GM12891 (cell line): ENCODE data around the gene IP6K2.

Experiments used
- DNase-seq: peaks from one replicate; pipeline ENCODE4 v3.0.0; 2011; ENCODE audit warnings: low spot score; ENCODE audit not compliant: insufficient read length
- FAIRE-seq: peaks from 2 replicates; lab custom pipeline; 2011; peaks lifted over from hg19 to GRCh38; lab: Jason Lieb, UNC
- PAX5 ChIP-seq: IDR thresholded peaks from 2 replicates; pipeline ENCODE4 v1.6.1; 2011; ENCODE audit warnings: low read length, moderate library complexity, mild to moderate bottlenecking; ENCODE audit not compliant: insufficient read depth, severe bottlenecking
- POLR2A ChIP-seq: IDR thresholded peaks from 2 replicates; pipeline ENCODE4 v1.6.1; 2011; ENCODE audit warnings: low read depth, low read length, control low read depth
- POLR2AphosphoS5 ChIP-seq: IDR thresholded peaks from 2 replicates; pipeline ENCODE4 v1.6.1; 2011; ENCODE audit warnings: low read depth, low read length, control low read depth
- POU2F2 ChIP-seq: IDR thresholded peaks from 2 replicates; pipeline ENCODE4 v1.6.1; 2011; ENCODE audit warnings: low read depth, mild to moderate bottlenecking, control low read depth, low read length, moderate library complexity
- SPI1 ChIP-seq: IDR thresholded peaks from 2 replicates; pipeline ENCODE4 v1.6.1; 2011; ENCODE audit warnings: low read depth, low read length, control low read depth
- TAF1 ChIP-seq: IDR thresholded peaks from 2 replicates; pipeline ENCODE4 v1.6.1; 2011; ENCODE audit warnings: low read depth, low read length, control low read depth

The IP6K2 gene

GRCh38 chr3:48682786-48683185 lies 34.2 kb downstream of the IP6K2 start:
- DNase-seq: no peak
- no peak for FAIRE-seq

GRCh38 chr3:48681974-48682610 lies 34.9 kb downstream of the IP6K2 start:
- no peak for TF ChIP-seq POLR2A
- no peak for TF ChIP-seq SPI1
- no peak for TF ChIP-seq POU2F2
- no peak for TF ChIP-seq POLR2AphosphoS5
- no peak for TF ChIP-seq TAF1
- no peak for TF ChIP-seq PAX5
- DNase-seq (no peak), FAIRE-seq (no peak)

More at GRCh38 chr3:48682786-48683185, 34.2 kb downstream of the IP6K2 start:
- TF ChIP-seq POLR2AphosphoS5 (no peak), TAF1 (no peak), PAX5 (no peak), POU2F2 (no peak), SPI1 (no peak)

DNA sequence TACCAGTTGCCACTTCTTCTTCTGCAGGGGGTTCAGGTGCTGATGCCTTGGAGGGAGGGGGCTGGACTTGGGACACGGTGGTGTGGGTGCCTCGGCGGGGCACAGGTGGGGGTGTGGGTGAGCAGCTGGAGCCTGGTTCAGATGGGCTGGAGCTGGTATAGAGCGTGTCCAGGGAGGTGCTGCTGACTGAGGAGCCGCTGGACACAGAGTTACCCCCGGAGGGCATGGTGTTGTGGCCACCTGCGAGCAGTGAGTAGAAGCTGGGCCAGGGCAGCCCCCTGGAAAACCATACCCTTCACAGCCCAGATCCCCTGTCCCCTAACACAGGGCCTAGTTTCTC lies 35.5 kb downstream of the IP6K2 start:
- FAIRE-seq: no peak
- TF ChIP-seq TAF1: no peak
- TF ChIP-seq POLR2AphosphoS5: no peak
- TF ChIP-seq POLR2A: no peak
- TF ChIP-seq PAX5: no peak
- TF ChIP-seq POU2F2: no peak
- TF ChIP-seq SPI1: no peak
- DNase-seq: no peak

DNA sequence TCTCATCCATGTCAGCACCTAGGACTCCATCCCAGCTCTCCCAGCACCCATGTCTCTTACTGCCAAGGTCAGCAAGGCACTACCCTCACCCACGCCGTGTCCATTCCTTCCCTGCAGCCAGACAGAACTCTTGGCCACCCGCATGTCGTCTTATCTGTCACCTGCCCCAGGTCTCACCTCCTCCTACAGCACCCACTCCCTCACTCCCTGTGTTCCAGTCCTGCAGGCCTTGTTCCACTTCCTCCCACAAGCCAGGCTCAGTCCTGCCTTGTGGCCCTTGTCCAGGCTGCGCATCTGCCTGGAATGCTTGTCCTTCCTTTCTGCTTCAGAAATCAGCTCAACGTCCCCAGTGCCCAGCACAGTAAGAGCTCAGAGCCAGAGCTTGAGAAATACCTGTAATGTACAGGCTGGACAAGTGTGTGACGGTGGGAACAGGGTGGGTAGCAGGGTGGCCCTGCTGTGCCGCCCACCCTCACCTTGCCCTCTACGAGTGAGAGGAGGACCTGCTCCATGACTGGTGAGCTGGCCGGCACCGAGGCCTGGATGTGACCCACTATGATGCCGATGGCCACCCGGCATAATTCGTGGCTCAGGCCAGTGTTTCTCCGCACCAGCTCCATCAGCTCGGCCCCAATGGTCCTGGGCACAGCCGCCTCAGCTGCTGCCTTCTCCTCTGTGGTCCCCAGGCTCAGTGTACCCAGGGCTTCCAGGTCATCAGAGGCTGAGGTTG lies 36.0 kb downstream of the IP6K2 start:
- DNase-seq (no peak), FAIRE-seq (no peak)
- TF ChIP-seq TAF1 (no peak), PAX5 (no peak), POU2F2 (no peak), SPI1 (no peak), POLR2AphosphoS5 (no peak), POLR2A (no peak)

DNA sequence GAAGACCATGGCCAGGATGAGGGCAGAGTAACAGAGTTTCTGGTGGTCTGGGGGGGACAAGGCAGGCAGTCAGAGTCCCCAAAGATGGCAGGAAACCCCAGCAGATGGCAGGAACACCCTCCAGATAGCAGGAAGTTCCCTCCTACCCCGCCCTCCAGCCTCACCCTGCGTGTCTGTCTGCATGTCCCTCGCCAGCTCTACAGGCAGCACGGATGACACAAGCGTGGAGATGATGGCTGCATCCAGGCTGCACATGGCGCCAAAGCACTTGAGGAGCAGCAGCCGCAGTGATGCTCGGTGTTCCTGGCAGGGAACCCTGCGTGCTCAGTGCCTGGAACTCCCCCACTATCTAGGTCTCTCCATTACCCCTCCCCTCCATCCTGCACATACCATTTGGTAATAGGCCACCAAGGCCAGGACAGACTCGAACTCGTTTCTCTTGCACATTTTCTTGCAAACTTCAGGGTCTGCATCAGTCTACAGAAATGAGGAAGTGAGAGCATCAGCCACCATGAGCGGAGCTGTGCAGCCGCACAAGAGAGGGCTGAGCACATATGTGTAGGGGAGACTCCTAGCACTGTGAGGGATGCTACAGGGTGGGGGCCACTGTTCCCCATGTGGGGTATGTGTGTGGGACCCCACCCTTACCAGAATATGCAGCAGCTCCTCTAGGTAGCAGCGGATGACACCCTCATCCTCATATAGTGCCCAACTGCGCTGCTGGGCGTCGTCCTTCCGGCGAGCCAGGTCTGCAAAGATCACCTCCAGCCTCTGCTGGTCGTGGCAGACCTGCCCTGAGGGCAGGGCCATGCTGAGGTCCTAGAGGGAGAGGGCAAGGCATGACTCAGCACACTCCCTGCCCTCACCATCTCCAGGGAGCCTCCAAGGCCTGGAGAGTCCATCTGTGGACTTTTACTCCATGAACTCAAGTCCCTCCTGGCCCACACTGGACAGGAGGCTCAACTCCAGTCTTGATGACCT lies 37.3 kb downstream of the IP6K2 start:
- peak; percentile 98 for TF ChIP-seq SPI1
- no peak for TF ChIP-seq POLR2A
- DNase-seq (no peak), FAIRE-seq (peak; percentile 71)

GRCh38 chr3:48678566-48679380 lies 38.2 kb downstream of the IP6K2 start:
- no peak for DNase-seq
- TF ChIP-seq SPI1 (no peak), POLR2A (no peak), PAX5 (no peak), POU2F2 (no peak), POLR2AphosphoS5 (no peak), TAF1 (no peak)
- no peak for FAIRE-seq

DNA sequence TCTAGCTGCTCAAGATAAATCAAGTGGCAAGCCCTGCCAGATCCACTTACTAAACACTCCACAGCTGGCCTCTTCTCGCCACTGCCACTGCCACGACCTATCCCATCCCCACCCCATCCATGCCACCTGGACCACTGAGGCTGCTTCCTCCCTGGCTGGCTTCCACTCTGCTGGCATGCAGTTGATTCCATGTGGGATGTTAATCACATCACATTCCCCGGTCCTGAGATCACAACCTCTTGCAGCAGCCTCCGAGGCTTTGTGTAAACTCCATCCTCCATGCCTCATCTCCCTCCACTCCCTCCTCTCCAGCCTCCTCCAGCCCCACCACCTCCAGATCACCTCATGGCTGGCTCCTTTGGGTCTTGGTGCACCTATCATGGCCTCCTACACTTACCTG lies 39.0 kb downstream of the IP6K2 start:
- DNase-seq (no peak), FAIRE-seq (no peak)
- TF ChIP-seq PAX5: no peak
- TF ChIP-seq POU2F2: no peak
- TF ChIP-seq SPI1: no peak
- no peak for TF ChIP-seq POLR2A
- no peak for TF ChIP-seq POLR2AphosphoS5
- no peak for TF ChIP-seq TAF1

DNA sequence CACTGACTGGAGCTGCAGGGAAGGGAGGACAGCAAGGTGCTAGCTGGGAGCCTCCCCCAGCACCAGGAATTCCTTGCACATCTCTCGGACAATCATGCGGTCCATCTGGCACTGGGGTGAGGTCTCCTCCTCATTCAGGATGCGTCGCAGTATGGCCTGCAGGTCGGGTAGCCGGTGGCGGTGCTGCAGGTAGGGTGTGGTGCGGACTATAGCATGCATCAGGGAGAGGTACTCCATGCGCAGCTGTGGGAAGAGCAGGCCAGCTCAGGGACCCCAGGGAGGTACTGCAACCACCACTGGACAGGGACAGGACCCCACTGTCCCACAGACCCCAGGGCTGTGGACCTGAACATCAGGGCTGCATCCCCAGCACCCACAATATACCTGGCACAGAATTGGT lies 42.5 kb downstream of the IP6K2 start:
- TF ChIP-seq SPI1 (no peak), PAX5 (no peak), POLR2A (no peak), TAF1 (no peak), POU2F2 (no peak), POLR2AphosphoS5 (no peak)
- FAIRE-seq: no peak
- DNase-seq: no peak

GRCh38 chr3:48672522-48672921 lies 44.5 kb downstream of the IP6K2 start:
- DNase-seq (no peak), FAIRE-seq (no peak)
- no peak for TF ChIP-seq PAX5
- no peak for TF ChIP-seq POLR2A
- no peak for TF ChIP-seq POLR2AphosphoS5
- no peak for TF ChIP-seq SPI1
- no peak for TF ChIP-seq TAF1
- no peak for TF ChIP-seq POU2F2
